ES-I3 (cell line): ENCODE measurements around the gene RAB10.

Experiments
- H3K36me3 ChIP-seq: 2 replicates; pipeline ENCODE4 v1.6.1; 2013; ENCODE audit warnings: mild to moderate bottlenecking, low read length, control low read depth, moderate library complexity; ENCODE audit not compliant: insufficient read depth
- H3K4me1 ChIP-seq: 2 replicates; pipeline ENCODE4 v1.6.1; 2013; ENCODE audit warnings: mild to moderate bottlenecking, control low read depth, low read length; ENCODE audit not compliant: insufficient read depth
- H3K9ac ChIP-seq: 2 replicates; pipeline ENCODE4 v1.6.1; 2013; ENCODE audit warnings: low read depth, mild to moderate bottlenecking, low read length, moderate library complexity
- H3K9me3 ChIP-seq: 2 replicates; pipeline ENCODE4 v1.6.1; 2013; ENCODE audit warnings: mild to moderate bottlenecking, low read length, moderate library complexity; ENCODE audit not compliant: control insufficient read depth, insufficient read depth

Gene RAB10

GRCh38 chr2:26059542-26059941 is 25.7 kb downstream of the RAB10 start:
- Histone ChIP-seq H3K9ac (no peak overlapping the region), H3K9me3 (no peaks in the 10 kb centered on the region), H3K36me3 (no peaks in the 10 kb centered on the region; the same call in 1 of the 2 replicates), H3K4me1 (peaks cover 12% of the 10 kb centered on the region)

GRCh38 chr2:26061539-26061938 is 27.7 kb downstream of the RAB10 start:
- H3K36me3 ChIP-seq: no peaks in the 10 kb centered on the region; the same call in 1 of the 2 replicates
- no peaks in the 10 kb centered on the region for H3K9me3 ChIP-seq
- no peak overlapping the region for H3K9ac ChIP-seq
- peaks cover 10% of the 10 kb centered on the region for H3K4me1 ChIP-seq

- Histone ChIP-seq H3K9ac (no peak overlapping the region), H3K9me3 (no peaks in the 10 kb centered on the region), H3K36me3 (no peaks in the 10 kb centered on the region), H3K4me1 (peaks cover 18% of the 10 kb centered on the region)
Measured at GRCh38 chr2:26064846-26065245, 31.0 kb downstream of the RAB10 start.

- H3K4me1 ChIP-seq: peaks cover 25% of the 10 kb centered on the region
- no peaks in the 10 kb centered on the region for H3K36me3 ChIP-seq
- no peaks in the 10 kb centered on the region for H3K9me3 ChIP-seq
- no peak overlapping the region for H3K9ac ChIP-seq
Measured at GRCh38 chr2:26067186-26067974, 33.5 kb downstream of the RAB10 start.

GRCh38 chr2:26067980-26068507 is 34.2 kb downstream of the RAB10 start:
- Histone ChIP-seq H3K36me3 (no peaks in the 10 kb centered on the region), H3K4me1 (peaks cover 28% of the 10 kb centered on the region), H3K9me3 (no peaks in the 10 kb centered on the region), H3K9ac (no peak overlapping the region)

- Histone ChIP-seq H3K9me3 (no peaks in the 10 kb centered on the region), H3K9ac (no peak overlapping the region), H3K36me3 (no peaks in the 10 kb centered on the region), H3K4me1 (peaks cover 32% of the 10 kb centered on the region)
Measured at GRCh38 chr2:26068602-26069298, 34.9 kb downstream of the RAB10 start.

GRCh38 chr2:26070730-26071129 is 36.8 kb downstream of the RAB10 start:
- Histone ChIP-seq H3K36me3 (no peaks in the 10 kb centered on the region), H3K4me1 (peaks cover 42% of the 10 kb centered on the region), H3K9ac (no peak overlapping the region), H3K9me3 (no peaks in the 10 kb centered on the region)

- Histone ChIP-seq H3K4me1 (peaks cover 36% of the 10 kb centered on the region), H3K36me3 (no peaks in the 10 kb centered on the region), H3K9me3 (no peaks in the 10 kb centered on the region), H3K9ac (no peak overlapping the region)
Measured at GRCh38 chr2:26072925-26073768, 39.3 kb downstream of the RAB10 start.

GRCh38 chr2:26073830-26074229 is 39.9 kb downstream of the RAB10 start:
- peaks cover 30% of the 10 kb centered on the region for H3K4me1 ChIP-seq

GRCh38 chr2:26074676-26075075 is 40.8 kb downstream of the RAB10 start:
- H3K4me1 ChIP-seq: peaks cover 27% of the 10 kb centered on the region

More at GRCh38 chr2:26073830-26074229, 39.9 kb downstream of the RAB10 start:
- Histone ChIP-seq H3K9me3 (peaks cover 3% of the 10 kb centered on the region; the same call in 1 of the 2 replicates), H3K36me3 (no peaks in the 10 kb centered on the region), H3K9ac (no peak overlapping the region)

GRCh38 chr2:26075173-26075572 is 41.3 kb downstream of the RAB10 start:
- Histone ChIP-seq H3K36me3 (no peaks in the 10 kb centered on the region), H3K4me1 (peaks cover 23% of the 10 kb centered on the region), H3K9me3 (peaks cover 3% of the 10 kb centered on the region), H3K9ac (no peak overlapping the region)

More at GRCh38 chr2:26074676-26075075, 40.8 kb downstream of the RAB10 start:
- Histone ChIP-seq H3K9me3 (peaks cover 3% of the 10 kb centered on the region; the same call in 1 of the 2 replicates), H3K9ac (no peak overlapping the region), H3K36me3 (no peaks in the 10 kb centered on the region)

GRCh38 chr2:26076001-26076587 is 42.2 kb downstream of the RAB10 start:
- Histone ChIP-seq H3K9me3 (peaks cover 4% of the 10 kb centered on the region), H3K4me1 (peaks cover 19% of the 10 kb centered on the region), H3K9ac (no peak overlapping the region), H3K36me3 (no peaks in the 10 kb centered on the region)

GRCh38 chr2:26077291-26077690 is 43.4 kb downstream of the RAB10 start:
- Histone ChIP-seq H3K9me3 (peaks cover 7% of the 10 kb centered on the region), H3K9ac (no peak overlapping the region), H3K4me1 (peaks cover 19% of the 10 kb centered on the region), H3K36me3 (no peaks in the 10 kb centered on the region)

- H3K9ac ChIP-seq: no peak overlapping the region
- H3K36me3 ChIP-seq: no peaks in the 10 kb centered on the region
- 0 out of 2 replicates have a peak, but pooled peaks cover 12% of the 10 kb centered on the region for H3K4me1 ChIP-seq
- H3K9me3 ChIP-seq: peaks cover 7% of the 10 kb centered on the region
Measured at GRCh38 chr2:26078939-26079338, 45.1 kb downstream of the RAB10 start.
